Skin of body (tissue), 2 donors: ENCODE results near the gene HOXC9. TPM values are rescaled to one million over a fixed set of nuclear protein-coding genes. Genes with fewer than 3 reads are reported as not detected.

Source experiments
- DNase-seq: peaks from one replicate; lab custom pipeline; 2025; lab: John Stamatoyannopoulos, UW
- total RNA-seq: library from RNA; depleted of rRNA; stranded (reverse); fragments of >200 nt; gene quantifications from one replicate; pipeline ENCODE4 v1.2.3, GENCODE V29; 2014

The HOXC9 gene
- total RNA-seq, 1 donor from 2014 or later, result 4.0 TPM

GRCh38 chr12:53987787-53988230 lies 12.2 kb upstream of the HOXC9 start:
- DNase-seq, result no peak

GRCh38 chr12:53988541-53989226 lies 11.3 kb upstream of the HOXC9 start:
- DNase-seq, result no peak

- DNase-seq, result peak; percentile 84
Observed at GRCh38 chr12:53989227-53990113, 10.5 kb upstream of the HOXC9 start.

- no peak for DNase-seq
Observed at GRCh38 chr12:53990311-53991076, 9.5 kb upstream of the HOXC9 start.

- DNase-seq, result no peak
Observed at GRCh38 chr12:53991077-53991460, 8.9 kb upstream of the HOXC9 start.

GRCh38 chr12:53992377-53992889 lies 7.5 kb upstream of the HOXC9 start:
- DNase-seq, result no peak

- DNase-seq, result no peak
Observed at GRCh38 chr12:53993162-53994008, 6.6 kb upstream of the HOXC9 start.

- no peak for DNase-seq
Observed at GRCh38 chr12:53994009-53994263, 6.0 kb upstream of the HOXC9 start.

- no peak for DNase-seq
Observed at GRCh38 chr12:53994264-53995001, 5.5 kb upstream of the HOXC9 start.

- no peak for DNase-seq
Observed at GRCh38 chr12:53995002-53995377, 5.0 kb upstream of the HOXC9 start.

- DNase-seq, result no peak
Observed at GRCh38 chr12:53995378-53996239, 4.4 kb upstream of the HOXC9 start.

GRCh38 chr12:53996240-53997203 lies 3.4 kb upstream of the HOXC9 start:
- no peak for DNase-seq

- no peak for DNase-seq
Observed at GRCh38 chr12:53997204-53998109, 2.5 kb upstream of the HOXC9 start.

GRCh38 chr12:53998110-53998899 lies 1.7 kb upstream of the HOXC9 start:
- no peak for DNase-seq

- DNase-seq, result no peak
Observed at GRCh38 chr12:53998900-53999236, 1.1 kb upstream of the HOXC9 start.

- peak; percentile 87 for DNase-seq
Observed at GRCh38 chr12:53999559-54000115, 324 bp upstream of the HOXC9 start.
